Activated naive CD8-positive, alpha-beta T cell treated with anti-CD3 and anti-CD28 coated beads, Interleukin-2, amount 50 U/mL, for 16 hours (primary cell): ENCODE results near the gene TRIM7.
"Not testable (repeated sequence)": the region's sequence is repeated elsewhere in the genome, so short reads cannot be mapped to it uniquely, and the experiment has no call there.

Experiments used
- DNase-seq: peaks from one replicate; pipeline ENCODE4 v3.0.0-alpha.2; 2020; ENCODE audit warnings: low read depth, low spot score

The TRIM7 gene

GRCh38 chr5:181193656-181194055 is 11.3 kb downstream of the TRIM7 start:
- no peak for DNase-seq

DNA sequence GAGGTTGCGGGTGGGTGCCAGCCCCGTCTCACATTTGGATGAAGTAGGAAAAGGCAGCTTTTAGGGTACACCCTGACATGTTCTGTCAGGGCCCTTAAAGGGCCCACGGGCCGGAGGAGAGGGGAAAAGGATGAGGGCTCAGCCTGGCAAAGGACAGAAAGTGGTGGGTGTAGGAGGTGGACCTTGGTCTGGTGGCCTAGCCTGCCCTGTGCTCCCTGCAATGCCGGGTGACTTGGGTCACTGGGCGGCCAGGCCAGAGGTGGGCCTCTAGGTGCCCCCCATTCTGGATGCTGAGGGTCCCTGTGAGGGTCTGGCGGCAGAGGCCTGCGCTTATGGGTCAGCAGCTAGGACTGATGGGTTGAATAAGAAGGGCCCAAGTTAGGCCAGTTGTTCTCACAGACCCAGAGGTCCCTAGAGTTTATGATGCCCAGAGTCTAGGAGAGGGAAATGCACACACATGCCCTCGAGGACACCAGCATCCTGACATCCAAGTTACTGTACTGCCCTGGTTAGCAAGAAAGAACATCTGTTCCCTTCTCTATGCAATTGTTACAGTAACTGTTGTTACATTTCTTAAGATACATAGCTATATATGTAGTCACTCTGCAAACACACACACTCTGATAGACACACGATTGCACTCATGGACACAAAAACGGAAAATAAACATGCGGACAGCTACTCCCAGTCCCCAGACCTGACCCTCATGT is 12.5 kb downstream of the TRIM7 start:
- no peak for DNase-seq

- DNase-seq = peak; percentile 84
Measured at GRCh38 chr5:181191526-181192336, 13.3 kb downstream of the TRIM7 start.

DNA sequence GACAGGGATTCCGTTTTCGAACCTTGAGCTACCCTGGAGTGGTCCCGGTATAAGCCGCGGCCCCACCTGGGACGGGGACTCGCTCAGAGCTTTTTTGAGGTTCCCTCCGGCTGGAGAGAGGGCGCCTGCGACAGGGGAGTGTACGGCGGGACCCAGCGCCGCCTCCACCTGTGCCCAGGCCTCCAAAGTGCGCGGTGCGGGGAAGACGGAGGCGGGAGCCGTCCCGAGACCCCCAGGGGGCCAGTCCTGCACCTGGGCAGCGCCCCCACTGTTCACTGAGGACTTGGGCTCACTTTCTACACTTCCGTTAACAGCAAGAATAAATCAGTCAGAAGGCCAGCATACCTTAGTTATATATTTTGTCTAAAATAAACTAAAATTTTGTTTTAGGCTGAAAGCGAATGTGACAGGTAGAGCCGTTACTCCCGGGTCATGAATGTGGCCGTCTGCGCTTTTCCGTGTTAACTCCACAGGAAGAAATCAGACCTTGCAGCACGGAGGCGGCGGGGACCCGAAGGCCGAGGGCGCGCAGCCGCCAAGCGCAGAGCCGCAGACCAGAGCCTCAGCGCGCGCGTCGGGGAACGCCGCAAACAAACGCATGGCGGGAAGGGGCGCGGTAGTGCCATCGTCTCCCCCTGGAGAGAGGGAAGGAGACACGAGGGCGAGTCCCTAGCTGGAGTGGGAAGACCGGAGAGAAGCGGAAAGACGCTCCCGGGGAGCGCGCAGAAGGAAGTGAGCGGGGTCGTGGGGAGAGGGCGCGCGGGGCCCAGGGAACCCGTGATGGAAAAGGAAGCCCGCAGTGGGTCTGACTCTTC is 14.1 kb downstream of the TRIM7 start:
- no peak for DNase-seq

GRCh38 chr5:181189962-181190710 is 14.9 kb downstream of the TRIM7 start:
- DNase-seq = no peak

- no peak for DNase-seq
Measured at GRCh38 chr5:181189363-181189961, 15.5 kb downstream of the TRIM7 start.

GRCh38 chr5:181188700-181189362 is 16.2 kb downstream of the TRIM7 start:
- no peak for DNase-seq

- DNase-seq = no peak
Measured at GRCh38 chr5:181187500-181188213, 17.3 kb downstream of the TRIM7 start.

DNA sequence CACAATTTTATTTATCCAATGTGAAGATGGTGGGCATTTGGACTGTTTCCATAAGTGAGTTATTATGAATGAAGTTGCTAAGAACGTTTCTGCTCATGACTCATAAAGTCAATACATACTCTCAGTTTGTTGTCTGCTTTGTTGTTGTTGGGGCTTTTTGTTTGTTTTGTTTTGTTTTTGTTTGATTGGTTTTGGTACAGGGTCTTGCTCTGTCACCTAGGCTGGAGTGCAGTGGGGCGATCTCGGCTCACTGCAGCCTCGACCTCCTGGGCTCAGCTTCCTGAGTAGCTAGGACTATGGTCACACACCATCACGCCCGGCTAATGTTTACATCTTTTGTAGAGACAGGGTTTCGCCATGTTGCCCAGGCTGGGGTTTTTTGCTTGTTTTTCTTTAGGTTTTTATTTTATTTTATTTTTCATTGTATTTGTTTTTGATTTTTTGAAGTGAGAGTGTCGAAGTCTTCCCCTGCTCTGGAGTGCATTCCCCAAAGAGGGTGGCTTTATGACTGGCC is 18.0 kb downstream of the TRIM7 start:
- no peak for DNase-seq

- DNase-seq = no peak
Measured at GRCh38 chr5:181186022-181186421, 19.0 kb downstream of the TRIM7 start.

GRCh38 chr5:181185560-181185959 is 19.4 kb downstream of the TRIM7 start:
- no peak for DNase-seq

DNA sequence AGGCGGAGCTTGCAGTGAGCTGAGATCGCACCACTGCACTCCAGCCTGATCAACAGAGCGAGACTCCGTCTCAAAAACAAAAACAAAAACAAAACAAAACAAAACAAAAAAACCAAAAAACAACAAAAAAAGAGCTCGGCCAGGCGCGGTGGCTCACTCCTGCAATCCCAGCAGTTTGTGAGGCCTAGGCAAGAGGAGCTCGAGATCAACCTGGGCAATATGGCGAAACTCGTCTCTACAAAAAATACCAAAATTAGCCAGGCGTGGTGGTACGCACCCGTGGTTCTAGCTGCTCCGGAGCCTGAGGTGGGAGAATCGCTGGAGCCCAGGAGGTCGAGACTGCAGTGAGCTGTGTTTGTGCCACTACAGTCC is 20.2 kb downstream of the TRIM7 start:
- DNase-seq = no peak

- DNase-seq = no peak
Measured at GRCh38 chr5:181182651-181183050, 22.3 kb downstream of the TRIM7 start.

DNA sequence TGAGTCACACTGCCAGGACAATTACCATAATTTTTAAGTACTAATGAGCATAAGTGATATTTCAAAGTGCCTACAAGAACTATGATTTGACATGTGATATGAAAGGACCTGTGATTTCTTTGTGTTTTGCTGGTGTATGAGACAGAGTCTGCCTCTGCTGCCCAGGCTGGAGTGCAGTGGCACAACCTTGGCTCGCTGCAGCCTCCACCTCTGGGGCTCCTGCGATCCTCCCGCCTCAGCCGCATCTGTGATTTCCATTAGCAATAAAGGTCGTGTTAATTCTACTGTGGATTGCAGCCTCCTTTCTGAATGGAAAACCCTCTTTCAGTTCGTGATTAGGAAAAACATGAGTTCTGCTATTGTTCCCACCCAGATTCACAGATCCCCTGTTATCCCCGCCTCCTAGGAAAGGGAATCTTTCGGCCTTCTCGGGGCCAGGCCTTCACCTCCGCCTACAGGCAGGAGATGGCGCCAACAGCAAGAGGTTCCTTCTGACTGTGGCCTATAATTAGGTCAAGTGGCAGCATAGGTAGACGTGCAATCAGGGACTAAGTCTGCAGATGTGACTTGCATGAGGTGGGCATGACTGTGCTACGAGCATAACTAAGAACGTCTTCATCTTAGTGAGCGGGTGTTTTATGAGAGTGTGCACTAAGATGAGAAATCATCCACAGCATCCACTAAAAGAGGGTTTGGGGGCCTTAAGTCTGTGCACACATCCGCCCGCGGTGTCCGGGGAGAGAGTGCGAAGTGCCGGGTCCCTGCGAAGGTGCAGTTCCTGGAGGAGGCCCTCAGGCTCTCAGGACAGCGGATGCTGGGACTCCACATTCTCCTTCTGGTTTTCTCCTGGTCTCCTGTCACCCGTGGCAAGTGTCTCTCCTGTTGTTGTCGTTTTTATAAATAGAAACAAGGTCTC is 23.1 kb downstream of the TRIM7 start:
- no peak for DNase-seq

GRCh38 chr5:181177559-181177958 is 27.4 kb downstream of the TRIM7 start:
- not testable (repeated sequence) for DNase-seq

- DNase-seq = no peak
Measured at GRCh38 chr5:181176254-181176952, 28.6 kb downstream of the TRIM7 start.

- no peak for DNase-seq
Measured at GRCh38 chr5:181173420-181174342, 31.3 kb downstream of the TRIM7 start.
